GM18858 (cell line): ENCODE results near the gene ING5.
"Not testable (repeated sequence)": the region's sequence is repeated elsewhere in the genome, so short reads cannot be mapped to it uniquely, and the experiment has no call there.

Experiments
- ATAC-seq: cut with Tn5 transposase; IDR thresholded peaks from one replicate; pipeline ENCODE4 v1.9.1; 2021; ENCODE audit not compliant: unreplicated experiment

ING5 gene

DNA sequence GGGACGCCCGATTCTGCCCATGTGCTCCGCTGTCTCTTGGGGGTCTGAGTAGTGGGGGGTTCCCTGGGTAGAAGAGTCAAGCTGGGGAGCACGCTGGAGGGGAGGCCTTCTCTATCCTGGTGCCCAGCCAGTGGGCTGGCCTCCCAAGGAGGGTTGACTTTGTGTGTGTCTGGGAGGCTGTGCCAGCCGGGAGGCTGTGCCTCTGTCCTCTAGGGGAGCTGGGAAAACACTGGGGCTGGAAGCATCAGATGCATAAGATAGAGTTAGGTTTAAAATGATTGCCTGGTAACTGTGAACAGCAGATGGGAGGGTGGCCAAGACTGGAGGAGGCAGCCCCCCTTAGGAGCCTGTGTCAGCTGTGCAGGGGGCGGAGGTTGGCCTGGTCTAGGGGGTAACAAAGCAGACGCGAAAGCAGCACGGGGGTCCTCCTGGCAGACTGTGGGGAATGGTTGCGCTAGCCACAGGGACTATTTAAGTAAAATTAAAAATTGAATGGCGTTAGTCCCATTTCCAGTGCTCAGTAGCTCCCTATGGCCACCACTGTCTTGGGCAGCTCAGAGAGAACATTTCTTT lies 1.3 kb downstream of the ING5 start:
- no peak for ATAC-seq

DNA sequence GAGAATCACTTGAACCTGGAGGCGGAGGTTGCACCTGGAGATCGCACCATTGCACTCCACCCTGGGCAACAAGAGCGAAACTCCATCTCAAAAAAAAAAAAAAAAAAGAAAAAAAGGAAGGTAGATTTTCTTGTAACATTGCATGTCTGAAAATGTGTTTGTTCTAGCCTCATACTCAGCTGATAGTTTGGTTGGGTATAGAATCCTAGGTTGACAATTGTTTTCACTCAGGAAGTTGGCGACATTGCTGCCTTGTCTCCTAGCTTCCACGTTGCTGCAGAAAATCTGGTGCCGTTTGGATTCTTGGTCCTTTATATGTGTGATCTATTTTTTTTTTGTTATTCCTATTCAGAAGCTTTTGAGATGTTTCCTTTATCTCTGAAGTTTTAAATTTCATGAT lies 4.7 kb downstream of the ING5 start:
- ATAC-seq, result no peak

DNA sequence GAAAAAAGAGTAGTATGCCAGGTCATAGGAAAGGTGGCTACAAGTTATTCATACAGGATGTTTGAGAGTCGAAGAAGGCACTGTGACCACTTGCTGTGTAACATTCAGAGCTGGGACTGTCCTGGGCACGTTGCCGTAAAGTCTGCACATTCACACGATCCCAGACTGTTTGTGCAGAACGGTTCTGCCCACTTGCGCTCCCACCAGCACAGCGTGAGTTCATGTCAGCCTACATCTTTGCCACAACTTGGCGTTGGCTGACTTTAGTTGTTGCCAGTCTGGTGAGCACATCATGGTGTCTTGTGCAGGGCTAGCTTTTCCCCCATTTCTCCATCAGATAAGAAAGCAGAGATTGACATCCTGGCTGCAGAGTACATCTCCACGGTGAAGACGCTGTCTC lies 7.0 kb downstream of the ING5 start:
- no peak for ATAC-seq

DNA sequence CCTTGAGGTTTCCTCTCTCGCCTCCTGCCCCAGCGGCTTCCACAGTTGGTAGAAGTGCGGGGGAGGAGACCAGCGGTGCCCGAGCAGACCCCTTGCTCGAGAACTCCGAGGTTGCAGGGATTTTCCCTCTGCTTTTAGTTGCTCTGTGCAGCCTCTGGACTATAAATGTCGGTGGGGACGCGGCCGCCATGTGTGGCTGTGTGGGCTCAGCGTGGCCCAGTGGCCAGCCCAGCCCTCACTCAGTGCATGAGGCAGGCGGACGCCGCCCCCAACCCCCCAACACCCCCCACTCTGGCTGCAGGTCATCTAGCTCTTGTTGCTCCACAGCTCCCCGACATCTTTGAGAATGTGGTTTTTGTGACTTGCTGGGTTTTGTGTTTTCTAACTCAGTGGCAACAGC lies 17.3 kb downstream of the ING5 start:
- ATAC-seq, result no peak

DNA sequence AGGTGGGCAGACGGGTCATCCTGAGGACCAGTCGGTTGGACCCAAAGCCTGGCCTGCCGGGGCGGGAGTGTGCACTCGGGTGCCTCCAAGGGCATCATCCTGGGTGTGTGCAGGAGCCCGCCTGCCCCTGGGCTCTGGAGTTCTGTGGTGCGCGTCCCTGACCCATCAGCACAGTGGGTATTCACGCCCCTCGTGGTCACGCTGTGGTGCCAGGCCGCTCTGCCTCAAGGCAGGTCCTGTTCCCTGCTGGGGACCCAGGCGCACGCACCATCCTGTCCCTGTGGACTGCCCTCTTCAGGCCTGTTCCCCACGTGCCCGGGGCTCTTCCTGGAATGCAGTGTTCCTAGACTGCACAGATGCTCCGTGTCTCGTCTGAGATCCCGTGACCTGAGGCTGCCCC lies 18.3 kb downstream of the ING5 start:
- ATAC-seq, result no peak

DNA sequence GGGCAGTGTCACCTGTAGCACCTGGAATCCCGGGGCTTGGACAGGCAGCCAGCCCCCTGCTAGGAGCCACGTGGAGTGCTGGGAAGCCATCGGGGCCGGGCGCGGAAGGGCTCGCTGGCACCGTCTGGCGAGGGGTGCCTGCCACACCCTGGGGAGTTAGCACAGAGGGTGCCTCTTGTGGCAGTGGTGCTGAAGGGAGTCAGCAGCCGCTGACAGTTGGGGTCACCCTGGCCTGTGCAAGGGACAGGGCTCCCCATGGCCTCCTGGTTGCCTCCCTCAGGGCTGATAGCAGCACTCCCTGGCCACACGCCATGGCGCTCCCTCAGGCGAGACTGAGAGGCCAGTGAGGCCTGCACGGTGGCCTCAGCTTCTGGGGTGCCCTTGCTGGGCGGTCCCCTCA lies 18.7 kb downstream of the ING5 start:
- no peak for ATAC-seq

DNA sequence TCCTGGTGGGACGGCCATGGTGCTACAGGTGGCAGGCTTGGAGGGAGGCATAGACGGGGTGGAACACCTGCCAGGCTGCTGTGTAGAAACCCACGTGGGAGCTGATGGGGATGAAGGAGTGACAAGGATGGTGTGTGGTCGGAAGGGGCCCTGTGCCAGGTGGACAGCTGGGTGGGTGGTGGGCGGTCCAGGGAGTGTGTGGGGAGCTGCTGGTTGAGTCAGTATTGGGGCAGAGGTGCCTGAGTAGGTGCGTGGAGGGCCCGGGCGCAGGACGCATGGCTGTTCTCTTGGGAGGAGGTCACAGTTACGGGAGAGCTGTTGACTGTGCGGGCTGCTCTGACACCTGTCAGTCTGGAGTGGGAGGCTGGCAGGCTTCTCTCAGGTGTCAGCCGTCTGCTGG lies 20.0 kb downstream of the ING5 start:
- no peak for ATAC-seq

DNA sequence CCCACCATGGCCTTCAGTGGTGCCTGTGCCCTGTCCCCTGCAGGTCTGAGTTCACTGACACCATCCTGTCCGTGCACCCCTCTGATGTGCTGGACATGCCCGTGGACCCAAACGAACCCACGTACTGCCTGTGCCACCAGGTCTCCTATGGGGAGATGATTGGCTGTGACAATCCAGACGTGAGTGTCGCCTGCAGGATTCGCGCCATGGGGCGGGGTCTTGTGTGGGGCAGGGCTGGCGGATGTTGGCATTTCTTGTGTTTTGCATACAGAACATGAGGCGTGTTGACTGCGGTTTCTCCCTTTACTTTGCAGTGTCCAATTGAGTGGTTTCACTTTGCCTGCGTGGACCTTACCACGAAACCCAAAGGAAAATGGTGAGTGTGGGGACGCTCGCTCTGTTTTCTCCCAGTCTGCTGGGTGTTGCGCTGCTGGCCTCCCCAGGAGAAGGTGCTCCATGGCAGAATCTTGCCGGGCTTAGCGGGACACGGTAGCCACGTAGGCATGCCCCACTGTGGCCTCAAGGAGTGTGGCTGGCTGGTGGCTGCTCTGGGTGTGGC lies 21.1 kb downstream of the ING5 start:
- no peak for ATAC-seq

DNA sequence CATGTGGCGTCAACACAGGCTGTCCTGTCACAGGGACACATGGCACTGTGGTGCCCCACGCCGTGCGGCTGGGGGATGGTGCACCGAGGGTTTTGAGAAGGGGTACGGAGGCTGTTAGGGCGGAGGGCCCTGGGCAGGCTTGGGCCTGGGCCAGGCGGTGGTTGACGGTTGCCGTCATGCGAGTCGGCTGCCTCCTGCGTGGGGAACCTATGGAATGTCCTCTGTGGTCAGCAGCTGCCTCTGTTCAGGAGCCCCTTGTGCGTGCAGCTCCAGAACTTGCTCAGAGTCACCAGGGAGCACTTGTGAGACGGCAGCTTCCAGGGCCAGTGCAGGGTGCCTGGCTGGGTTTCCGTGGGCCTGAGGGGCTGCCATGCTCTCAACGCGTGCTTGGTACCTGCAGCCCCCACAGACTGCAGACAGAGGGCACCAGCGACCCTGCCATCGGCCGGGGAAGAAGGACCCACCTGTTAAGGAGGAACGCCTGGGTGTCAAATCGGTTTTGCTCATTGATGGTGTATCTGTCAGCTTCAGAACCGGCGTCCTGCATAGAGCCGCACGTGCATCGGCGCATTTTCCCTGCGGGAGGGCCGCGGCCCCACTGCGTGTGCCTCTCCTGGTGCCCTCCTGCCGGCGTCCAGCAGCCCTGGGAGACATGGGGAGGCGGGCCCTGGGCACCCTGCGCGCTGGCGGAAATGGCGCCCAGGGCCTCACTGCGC lies 22.6 kb downstream of the ING5 start:
- ATAC-seq, result no peak

DNA sequence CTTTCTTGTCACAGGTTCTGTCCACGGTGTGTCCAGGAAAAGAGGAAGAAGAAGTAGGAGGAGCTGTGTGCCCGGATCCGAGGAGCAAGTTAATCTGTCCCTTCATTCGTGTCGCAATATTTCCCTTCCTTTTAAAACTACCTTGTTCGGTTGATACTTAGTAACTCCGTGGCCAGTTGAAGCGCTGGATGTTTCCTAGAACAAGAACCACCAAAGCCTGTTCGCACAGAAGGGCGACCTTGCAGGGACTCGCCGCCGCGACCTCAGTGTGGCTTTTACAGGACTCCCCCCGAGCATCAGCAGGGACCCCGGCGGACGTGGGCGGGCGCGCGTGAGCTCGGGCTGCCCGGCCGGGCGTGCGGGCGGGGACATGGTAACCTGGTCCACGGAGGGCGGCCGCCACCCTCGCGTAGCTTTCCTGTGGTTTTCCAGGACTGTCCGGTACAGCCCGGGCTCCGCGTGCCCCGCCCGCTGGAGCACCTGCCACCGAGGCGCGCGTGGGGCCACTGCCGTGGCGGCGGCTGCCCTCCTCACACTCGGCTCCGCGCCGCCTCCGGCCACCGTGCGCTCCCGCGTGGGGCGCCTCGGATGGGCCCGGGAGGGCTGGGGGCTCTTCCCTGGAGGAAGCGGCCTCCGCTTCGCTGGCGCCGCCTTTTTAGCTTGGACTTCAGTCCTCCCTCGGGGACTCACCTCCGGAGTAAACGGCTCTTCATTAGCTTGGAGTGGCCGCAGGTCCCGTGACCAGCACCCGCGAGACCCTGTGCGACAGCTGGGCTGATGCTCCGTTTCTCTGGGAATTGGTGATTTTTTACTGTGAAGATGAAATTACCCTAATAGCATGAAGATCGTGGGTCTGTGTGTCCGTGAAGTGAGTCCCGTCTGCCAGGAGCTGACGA lies 23.4 kb downstream of the ING5 start:
- no peak for ATAC-seq

DNA sequence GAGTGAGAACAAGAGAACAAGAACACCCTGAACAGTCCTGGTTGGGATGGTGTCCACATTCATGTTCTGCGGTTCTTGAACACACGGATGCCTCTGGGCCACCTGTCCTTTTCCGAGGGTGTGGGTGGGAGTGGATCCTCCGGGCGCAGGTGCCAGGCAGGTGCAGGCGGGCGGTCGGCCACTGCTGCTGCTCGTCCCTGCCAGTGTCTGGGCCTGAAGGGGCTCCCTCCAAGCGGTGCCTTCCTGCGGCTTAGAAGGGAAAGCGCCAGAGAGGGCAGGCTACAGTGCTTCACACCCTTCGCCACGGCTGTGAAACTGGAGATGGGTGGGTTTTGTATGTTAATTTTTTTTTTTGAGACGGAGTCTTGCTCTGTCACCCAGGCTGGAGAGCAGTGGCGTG lies 24.6 kb downstream of the ING5 start:
- no peak for ATAC-seq

DNA sequence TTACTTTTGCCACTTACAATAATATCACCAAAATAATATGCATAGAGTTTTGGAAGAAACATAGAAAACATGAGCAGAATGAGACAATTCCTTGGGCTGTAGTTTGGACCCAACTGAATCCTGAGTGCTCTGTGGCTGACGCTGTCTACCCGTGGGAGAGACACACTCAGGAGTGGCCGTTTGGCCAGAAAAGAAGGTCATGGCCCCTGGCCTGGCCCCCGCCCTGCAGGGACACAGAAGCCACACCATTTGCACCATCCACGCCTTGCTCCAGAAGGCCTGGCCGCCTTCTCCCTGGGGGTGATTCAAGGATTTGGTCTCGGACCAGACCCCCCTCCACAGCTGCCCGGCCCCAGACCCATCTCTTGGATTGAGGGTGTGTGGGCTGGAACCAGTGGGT lies 26.2 kb downstream of the ING5 start:
- no peak for ATAC-seq

DNA sequence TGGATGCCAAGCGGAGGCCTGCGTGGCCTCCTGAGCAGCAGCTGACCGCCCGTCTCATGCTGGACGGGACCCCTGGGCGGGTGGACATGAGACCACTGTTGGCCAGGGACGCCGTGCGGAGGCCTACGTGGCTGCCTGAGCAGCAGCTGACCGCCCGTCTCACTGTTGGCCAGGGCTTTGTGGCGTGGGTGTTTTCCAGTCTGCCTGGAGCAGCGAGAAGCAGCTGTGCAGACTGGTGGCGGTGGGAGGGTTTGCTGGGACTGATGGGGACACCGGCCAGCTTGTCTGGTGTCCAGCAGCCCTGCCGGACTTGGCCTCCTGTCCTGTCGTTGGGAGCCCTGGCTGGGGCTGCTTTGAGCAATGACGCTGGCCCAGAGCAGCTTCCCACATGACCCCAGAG lies 26.8 kb downstream of the ING5 start:
- ATAC-seq, result no peak

DNA sequence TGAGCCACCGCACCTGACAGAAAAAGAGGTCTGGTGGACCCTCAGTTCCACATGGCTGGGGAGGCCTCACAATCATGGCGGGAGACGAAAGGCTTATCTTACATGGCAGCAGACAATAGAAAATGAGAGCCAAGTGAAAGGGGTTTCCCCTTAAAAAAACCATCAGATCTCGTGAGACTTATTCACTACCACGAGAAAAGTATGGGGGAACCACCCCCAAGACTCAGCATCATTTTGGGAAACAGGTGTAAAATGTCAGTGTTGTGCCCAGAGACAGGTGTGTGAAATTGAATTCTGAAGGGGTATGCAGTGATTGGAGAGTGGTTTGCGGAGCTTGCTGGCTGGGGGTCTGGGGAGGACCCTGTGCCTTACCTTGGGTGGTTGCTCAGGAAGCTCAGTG lies 28.0 kb downstream of the ING5 start:
- ATAC-seq, result no peak

DNA sequence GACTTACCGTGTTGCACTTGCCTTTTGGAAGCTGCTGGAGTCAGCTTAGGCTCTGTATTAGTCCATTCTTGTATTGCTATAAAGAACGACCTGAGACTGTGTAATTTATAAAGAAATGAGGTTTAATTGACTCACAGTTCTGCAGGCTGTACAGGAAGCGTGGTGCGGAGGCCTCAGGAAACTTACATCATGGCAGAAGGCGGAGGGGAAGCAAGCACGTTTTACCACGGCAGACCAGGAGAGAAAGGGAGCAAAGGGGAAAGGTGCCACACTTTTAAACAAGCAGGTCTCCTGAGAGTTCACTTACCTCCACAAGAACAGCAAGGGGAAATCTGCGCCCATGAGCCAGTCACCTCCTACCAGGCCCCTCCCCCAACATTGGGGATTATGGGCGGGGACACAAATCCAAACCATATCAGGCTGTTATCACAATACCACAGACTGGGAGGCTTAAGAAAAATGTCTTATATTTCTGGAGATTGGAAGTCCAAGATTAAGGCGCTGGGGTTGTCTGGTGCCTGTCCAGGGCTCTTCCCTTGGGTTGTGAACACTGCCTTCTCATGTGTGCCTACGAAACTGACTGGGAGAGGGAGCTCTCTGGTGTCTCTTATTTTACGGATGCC lies 28.9 kb downstream of the ING5 start:
- no peak for ATAC-seq

DNA sequence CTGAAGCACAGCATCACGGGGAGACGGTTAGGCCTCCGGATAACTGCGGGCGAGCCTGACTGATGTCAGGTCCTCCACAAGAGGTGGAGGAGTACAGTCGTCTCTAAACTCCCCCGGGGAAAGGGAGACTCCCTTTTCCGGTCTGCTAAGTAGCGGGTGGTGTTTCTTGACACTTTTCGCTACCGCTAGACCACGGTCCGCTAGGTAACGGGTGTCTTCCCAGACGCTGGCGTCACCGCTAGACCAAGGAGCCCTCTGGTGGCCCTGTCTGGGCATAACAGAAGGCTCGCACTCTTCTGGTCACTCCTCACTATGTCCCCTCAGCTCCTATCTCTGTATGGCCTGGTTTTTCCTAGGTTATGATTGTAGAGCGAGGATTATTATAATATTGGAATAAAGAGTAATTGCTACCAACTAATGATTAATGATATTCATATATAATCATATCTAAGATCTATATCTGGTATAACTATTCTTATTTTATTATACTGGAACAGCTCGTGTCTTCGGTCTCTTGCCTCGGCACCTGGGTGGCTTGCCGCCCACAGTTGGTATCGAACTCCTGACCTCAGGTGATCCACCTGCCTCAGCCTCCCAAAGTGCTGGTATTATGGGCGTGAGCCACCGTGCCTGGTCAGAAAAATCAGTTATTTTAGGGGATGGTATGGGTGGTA lies 30.8 kb downstream of the ING5 start:
- not testable (repeated sequence) for ATAC-seq

DNA sequence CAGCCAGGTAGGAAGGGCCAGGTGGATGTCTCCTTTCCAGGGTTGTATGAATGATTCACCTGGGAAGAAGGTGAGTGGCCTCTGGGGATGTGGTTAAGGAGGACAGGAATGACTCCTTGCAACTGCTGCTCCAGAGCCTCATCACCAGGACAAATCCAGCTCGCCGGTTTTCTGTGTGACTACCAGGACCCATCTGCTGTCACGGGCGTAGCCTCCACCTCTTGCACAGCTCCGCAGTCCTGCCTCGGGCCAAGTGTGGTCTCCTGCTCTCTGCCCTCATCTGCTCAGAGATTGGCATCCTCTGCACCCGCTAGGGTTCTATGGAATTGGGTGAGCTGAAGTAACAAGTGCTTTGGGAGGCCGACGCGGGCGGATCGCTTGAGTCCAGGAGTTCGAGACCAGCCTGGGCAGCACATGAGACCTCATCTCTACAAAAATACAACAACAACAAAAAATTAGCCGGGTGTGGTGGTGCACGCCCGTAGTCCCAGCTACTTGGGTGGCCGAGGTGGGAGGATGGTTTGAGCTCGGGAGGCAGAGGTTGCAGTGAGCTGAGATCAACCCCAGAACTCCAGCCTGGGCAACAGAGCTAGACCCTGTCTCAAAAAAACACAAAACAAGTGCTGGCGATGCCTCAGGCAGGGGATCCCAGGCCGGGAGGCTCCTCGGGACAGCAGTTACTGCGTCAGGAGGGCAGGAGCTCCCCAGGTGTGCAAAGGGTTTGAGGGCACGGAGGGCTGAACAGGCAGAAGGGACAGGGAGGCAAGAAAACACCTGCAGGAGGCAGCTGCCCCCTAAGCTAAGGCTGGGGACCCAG lies 31.8 kb downstream of the ING5 start:
- ATAC-seq, result no peak

DNA sequence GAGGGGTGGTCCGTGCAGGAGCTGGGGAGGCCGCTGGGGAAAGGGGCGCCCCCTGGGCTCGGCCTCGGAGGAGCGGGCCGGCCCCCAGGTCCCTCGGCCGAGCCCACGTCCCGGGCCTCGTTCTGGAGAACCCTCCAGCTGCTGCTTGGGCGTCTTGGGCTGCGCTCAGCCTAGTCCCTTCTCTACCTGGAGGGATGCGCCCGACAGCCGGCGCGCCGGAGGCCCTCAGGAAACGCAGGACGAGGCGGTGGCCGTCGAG lies 32.3 kb downstream of the ING5 start:
- no peak for ATAC-seq

DNA sequence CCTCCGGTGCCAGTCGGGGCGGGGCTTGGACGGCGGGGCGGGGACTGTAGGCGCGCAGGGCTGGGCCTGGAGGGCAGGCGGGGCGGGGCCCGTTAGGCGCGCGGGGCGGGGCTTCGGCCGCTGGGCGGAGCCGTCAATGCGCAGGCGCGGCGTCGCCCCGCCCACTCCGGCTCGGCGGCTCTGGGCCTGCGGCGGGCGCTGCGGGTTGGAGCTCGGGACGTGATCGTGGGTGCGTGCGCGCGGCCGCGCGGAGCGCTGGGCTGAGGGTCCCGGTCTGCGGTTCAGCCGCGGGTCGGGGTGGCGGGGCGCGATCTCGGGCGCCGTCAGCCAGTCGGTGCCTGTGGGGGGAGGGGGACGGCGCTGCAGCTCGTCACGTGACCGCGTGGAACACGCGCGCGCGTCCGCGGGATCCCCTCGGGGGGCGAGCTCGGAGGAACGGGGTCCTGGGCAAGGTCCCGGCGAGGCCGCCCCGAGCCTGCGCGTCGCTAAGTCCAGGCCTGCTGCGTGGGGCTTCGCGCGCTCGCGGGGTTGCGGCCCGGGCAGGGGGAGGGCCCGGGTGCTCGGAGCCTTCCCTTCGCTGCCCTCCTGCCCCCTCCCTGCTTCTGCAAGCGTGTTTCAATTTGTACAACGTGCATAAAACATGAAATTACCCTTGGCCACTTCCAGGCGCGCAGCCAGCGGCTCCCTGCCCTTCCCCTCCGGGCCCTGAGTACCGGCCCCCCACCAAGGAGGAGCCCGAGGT lies 32.8 kb downstream of the ING5 start, which contains the start of gene D2HGDH:
Gene D2HGDH, plus strand, starts transcription at position 164 of the 742 bp plus-strand sequence. CDS start 595 bp downstream, outside the sequence.
- ATAC-seq, result no peak
